ENCODE data around the gene CARMIL1. TPM values are rescaled to one million over a fixed set of nuclear protein-coding genes. Genes with fewer than 3 reads are reported as not detected.

Gene CARMIL1
- total RNA-seq, 2 donors from 2014 or later = 3.8 to 7.6 TPM

- Mint-ChIP-seq H3K9me3 (no peaks in the 10 kb centered on the region), H3K4me3 (no peak overlapping the region), H3K36me3 (ENCODE audit: low read depth) (no peaks in the 10 kb centered on the region), H3K4me1 (no peaks in the 10 kb centered on the region), H3K27me3 (no peaks in the 10 kb centered on the region), H3K27ac (no peak overlapping the region)
- no peak for ATAC-seq (replicated peaks)
These were observed 340.0 kb downstream of the CARMIL1 start for GRCh38 chr6:25619217-25619616.

- Mint-ChIP-seq H3K4me3 (no peak overlapping the region), H3K4me1 (no peaks in the 10 kb centered on the region), H3K27me3 (peaks cover 2% of the 10 kb centered on the region), H3K36me3 (ENCODE audit: low read depth) (no peaks in the 10 kb centered on the region), H3K27ac (no peak overlapping the region), H3K9me3 (no peaks in the 10 kb centered on the region)
- no peak for ATAC-seq (replicated peaks)
These were observed 341.2 kb downstream of the CARMIL1 start for GRCh38 chr6:25620391-25620790.

DNA sequence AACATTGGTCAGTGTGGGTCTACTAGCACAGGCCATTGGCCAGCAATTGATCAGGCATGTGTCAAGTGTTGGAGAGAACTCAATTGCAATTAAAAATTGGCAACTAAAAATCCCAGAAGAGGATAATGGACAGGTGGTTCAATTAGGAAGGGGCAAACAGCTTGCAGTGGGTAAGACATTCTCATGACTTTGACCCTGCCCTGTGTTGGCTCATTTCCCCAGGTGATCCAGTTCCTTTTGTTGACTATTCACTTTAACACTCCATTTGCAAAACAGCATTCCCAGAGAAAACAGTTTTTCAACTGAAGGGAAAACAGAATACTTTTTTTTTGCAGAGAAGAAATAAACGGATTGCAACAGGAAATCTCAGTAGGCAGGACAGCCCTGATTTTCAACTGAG is 343.9 kb downstream of the CARMIL1 start:
- H3K27ac Mint-ChIP-seq = no peak overlapping the region
- no peaks in the 10 kb centered on the region for H3K4me1 Mint-ChIP-seq
- H3K9me3 Mint-ChIP-seq = no peaks in the 10 kb centered on the region
- peaks cover 6% of the 10 kb centered on the region for H3K27me3 Mint-ChIP-seq
- no peak overlapping the region for H3K4me3 Mint-ChIP-seq
- H3K36me3 Mint-ChIP-seq (ENCODE audit: low read depth) = no peaks in the 10 kb centered on the region
- ATAC-seq (replicated peaks) = no peak

GRCh38 chr6:25623879-25624278 is 344.7 kb downstream of the CARMIL1 start:
- H3K4me3 Mint-ChIP-seq = no peak overlapping the region
- no peak for ATAC-seq (replicated peaks)
- no peaks in the 10 kb centered on the region for H3K4me1 Mint-ChIP-seq
- no peak overlapping the region for H3K27ac Mint-ChIP-seq
- peaks cover 6% of the 10 kb centered on the region for H3K27me3 Mint-ChIP-seq
- H3K36me3 Mint-ChIP-seq (ENCODE audit: low read depth) = no peaks in the 10 kb centered on the region
- no peaks in the 10 kb centered on the region for H3K9me3 Mint-ChIP-seq

DNA sequence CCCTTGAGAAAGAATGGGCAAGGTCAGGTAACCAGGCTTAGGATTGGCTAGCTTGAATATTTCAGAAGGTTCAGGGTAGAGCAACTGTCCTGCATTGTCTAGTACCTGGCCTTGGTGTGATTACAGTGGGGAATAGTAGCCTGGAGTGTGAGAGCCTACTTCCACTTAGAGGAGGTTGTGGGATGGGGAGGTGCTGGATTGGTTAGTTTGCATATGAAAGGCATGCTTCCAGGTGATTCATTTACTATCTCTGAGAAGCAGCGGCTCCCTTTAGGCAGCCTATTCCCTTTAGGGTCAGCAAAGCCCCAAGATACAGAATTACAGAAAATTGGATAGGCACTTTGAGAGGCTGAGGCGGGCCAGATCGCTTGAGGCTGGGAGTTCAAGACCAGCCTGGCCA is 347.8 kb downstream of the CARMIL1 start:
- H3K27me3 Mint-ChIP-seq = peaks cover 10% of the 10 kb centered on the region
- H3K4me3 Mint-ChIP-seq = no peak overlapping the region
- no peak overlapping the region for H3K27ac Mint-ChIP-seq
- H3K36me3 Mint-ChIP-seq (ENCODE audit: low read depth) = no peaks in the 10 kb centered on the region
- no peaks in the 10 kb centered on the region for H3K4me1 Mint-ChIP-seq
- no peaks in the 10 kb centered on the region for H3K9me3 Mint-ChIP-seq
- no peak for ATAC-seq (replicated peaks)

- Mint-ChIP-seq H3K27ac (no peak overlapping the region), H3K9me3 (no peaks in the 10 kb centered on the region), H3K36me3 (ENCODE audit: low read depth) (no peaks in the 10 kb centered on the region), H3K4me1 (no peaks in the 10 kb centered on the region), H3K27me3 (peaks cover 10% of the 10 kb centered on the region), H3K4me3 (no peak overlapping the region)
- no peak for ATAC-seq (replicated peaks)
These were observed 349.5 kb downstream of the CARMIL1 start for GRCh38 chr6:25628471-25629197.

- ATAC-seq (replicated peaks) = no peak
- no peaks in the 10 kb centered on the region for H3K9me3 Mint-ChIP-seq
- H3K4me1 Mint-ChIP-seq = no peaks in the 10 kb centered on the region
These were observed 350.0 kb downstream of the CARMIL1 start for GRCh38 chr6:25629198-25629576.

DNA sequence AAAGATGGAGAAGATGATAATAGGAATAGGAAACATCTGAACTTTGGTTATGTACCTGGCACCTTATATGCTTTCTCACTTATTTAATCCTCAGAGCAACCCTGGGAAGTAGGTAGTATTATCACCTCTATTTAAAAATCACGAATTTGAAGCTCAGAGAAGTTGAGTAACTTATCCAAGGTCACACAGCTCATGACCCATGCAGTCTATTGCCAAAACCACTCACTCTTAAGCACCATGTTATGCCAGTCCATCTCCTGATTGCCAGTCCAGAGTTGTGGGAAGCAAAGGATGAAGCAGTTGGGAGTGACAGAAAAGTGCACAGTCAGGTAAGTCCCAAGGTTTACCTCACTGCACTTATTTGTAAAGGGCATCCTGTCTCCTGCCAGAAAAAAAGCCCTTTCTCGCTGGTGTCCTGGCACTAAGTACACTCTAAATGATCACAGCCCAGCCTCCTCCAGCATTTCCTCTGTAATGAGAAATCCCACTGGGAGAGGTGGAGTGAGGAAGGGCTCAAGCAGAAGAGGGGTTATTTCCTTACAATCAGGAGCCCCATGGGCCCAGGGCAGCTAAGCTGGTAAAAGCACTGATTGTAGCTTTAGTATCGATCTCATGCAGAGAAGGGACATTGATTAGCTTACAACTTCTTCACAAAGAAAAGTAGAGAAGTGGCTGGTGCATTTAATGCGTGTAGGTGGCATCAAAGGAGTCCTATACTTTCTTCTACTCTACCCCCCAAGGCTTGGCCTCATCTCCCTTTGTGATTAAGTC is 351.5 kb downstream of the CARMIL1 start:
- H3K36me3 Mint-ChIP-seq (ENCODE audit: low read depth) = no peaks in the 10 kb centered on the region
- H3K27me3 Mint-ChIP-seq = peaks cover 12% of the 10 kb centered on the region
- ATAC-seq (replicated peaks) = no peak

More at GRCh38 chr6:25629198-25629576, 350.0 kb downstream of the CARMIL1 start:
- H3K36me3 Mint-ChIP-seq (ENCODE audit: low read depth) = no peaks in the 10 kb centered on the region
- peaks cover 10% of the 10 kb centered on the region for H3K27me3 Mint-ChIP-seq
- H3K4me3 Mint-ChIP-seq = no peak overlapping the region
- no peak overlapping the region for H3K27ac Mint-ChIP-seq

GRCh38 chr6:25635886-25636317 is 356.7 kb downstream of the CARMIL1 start:
- Mint-ChIP-seq H3K4me3 (no peak overlapping the region), H3K36me3 (ENCODE audit: low read depth) (no peaks in the 10 kb centered on the region), H3K27ac (no peak overlapping the region), H3K9me3 (no peaks in the 10 kb centered on the region), H3K4me1 (no peaks in the 10 kb centered on the region), H3K27me3 (peaks cover 21% of the 10 kb centered on the region)
- ATAC-seq (replicated peaks) = no peak

More for the DNA sequence above, 351.5 kb downstream of the CARMIL1 start:
- Mint-ChIP-seq H3K9me3 (no peaks in the 10 kb centered on the region), H3K4me3 (no peak overlapping the region), H3K27ac (no peak overlapping the region), H3K4me1 (no peaks in the 10 kb centered on the region)

DNA sequence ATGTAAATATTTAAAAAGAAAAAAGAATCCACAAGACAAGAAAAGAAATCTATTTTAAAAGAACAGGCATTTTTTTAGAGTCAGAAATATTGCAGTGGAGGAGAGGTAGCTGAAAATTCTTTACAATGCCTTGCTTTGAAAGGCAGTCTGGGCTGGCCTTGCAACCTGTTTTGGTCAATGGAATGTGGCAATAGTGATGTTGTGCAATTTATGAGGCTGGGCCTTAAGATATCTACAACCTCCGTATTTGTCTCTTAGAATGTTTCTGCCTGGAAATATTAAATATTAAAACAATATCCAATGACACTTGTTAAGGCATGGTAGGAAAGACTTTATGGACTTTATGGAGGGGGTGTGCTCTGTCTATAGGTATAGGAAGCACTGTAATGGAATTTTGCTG is 358.0 kb downstream of the CARMIL1 start:
- Mint-ChIP-seq H3K27ac (no peak overlapping the region), H3K36me3 (ENCODE audit: low read depth) (no peaks in the 10 kb centered on the region), H3K4me1 (no peaks in the 10 kb centered on the region), H3K4me3 (no peak overlapping the region), H3K27me3 (peaks cover 29% of the 10 kb centered on the region), H3K9me3 (no peaks in the 10 kb centered on the region)
- ATAC-seq (replicated peaks) = no peak

GRCh38 chr6:25637960-25638434 is 358.8 kb downstream of the CARMIL1 start:
- no peak for ATAC-seq (replicated peaks)
- Mint-ChIP-seq H3K36me3 (ENCODE audit: low read depth) (no peaks in the 10 kb centered on the region), H3K4me3 (no peak overlapping the region), H3K9me3 (no peaks in the 10 kb centered on the region), H3K27ac (no peak overlapping the region), H3K27me3 (peaks cover 34% of the 10 kb centered on the region), H3K4me1 (no peaks in the 10 kb centered on the region)

GRCh38 chr6:25639653-25640052 is 360.5 kb downstream of the CARMIL1 start:
- Mint-ChIP-seq H3K4me1 (no peaks in the 10 kb centered on the region), H3K27ac (no peak overlapping the region), H3K4me3 (no peak overlapping the region), H3K36me3 (ENCODE audit: low read depth) (no peaks in the 10 kb centered on the region), H3K27me3 (peaks cover 45% of the 10 kb centered on the region), H3K9me3 (no peaks in the 10 kb centered on the region)
- ATAC-seq (replicated peaks) = no peak

DNA sequence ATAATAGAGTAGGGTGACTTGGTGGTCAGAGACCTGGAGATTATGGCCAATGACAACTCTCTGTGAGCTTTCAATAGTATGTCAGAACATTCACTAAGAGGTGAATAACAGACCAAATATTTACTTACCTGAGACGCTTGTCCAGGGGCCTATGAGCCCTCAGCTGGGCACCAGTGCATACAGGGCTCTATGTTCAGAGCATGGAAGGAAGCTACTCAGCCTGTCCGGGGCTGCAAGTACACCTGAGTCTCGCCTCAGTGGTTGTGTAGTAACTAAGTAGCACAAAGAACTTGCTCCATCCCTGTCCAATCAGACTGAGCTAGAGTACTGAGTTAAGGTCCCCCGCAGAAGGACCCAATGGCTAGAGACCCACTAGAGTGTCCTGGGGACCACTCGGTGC is 361.3 kb downstream of the CARMIL1 start:
- no peaks in the 10 kb centered on the region for H3K9me3 Mint-ChIP-seq
- no peaks in the 10 kb centered on the region for H3K4me1 Mint-ChIP-seq
- no peak for ATAC-seq (replicated peaks)
- no peaks in the 10 kb centered on the region for H3K36me3 Mint-ChIP-seq (ENCODE audit: low read depth)
- peaks cover 46% of the 10 kb centered on the region for H3K27me3 Mint-ChIP-seq
- H3K4me3 Mint-ChIP-seq = no peak overlapping the region
- H3K27ac Mint-ChIP-seq = no peak overlapping the region

DNA sequence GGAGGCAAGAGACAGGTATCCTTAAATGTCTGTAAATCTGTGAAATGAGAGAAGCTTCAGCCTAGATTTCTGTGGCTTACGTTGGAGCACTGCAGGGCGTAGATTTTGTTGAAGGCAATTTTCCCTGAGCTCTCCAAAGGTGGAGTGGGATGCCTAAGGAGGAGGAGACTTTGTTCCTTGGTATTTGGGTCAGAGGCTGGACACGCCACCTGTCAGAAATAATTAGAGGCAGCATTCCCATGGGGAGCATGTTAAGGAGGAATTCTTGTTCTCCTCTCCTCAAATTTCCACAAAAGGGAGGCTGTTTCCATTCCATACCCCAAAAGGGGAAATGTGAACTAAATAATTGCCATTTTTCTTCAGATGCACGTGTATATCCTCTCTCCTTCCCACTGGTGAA is 361.7 kb downstream of the CARMIL1 start:
- Mint-ChIP-seq H3K4me3 (no peak overlapping the region), H3K4me1 (no peaks in the 10 kb centered on the region), H3K27me3 (peaks cover 49% of the 10 kb centered on the region), H3K36me3 (ENCODE audit: low read depth) (no peaks in the 10 kb centered on the region), H3K9me3 (no peaks in the 10 kb centered on the region), H3K27ac (no peak overlapping the region)
- ATAC-seq (replicated peaks) = no peak

DNA sequence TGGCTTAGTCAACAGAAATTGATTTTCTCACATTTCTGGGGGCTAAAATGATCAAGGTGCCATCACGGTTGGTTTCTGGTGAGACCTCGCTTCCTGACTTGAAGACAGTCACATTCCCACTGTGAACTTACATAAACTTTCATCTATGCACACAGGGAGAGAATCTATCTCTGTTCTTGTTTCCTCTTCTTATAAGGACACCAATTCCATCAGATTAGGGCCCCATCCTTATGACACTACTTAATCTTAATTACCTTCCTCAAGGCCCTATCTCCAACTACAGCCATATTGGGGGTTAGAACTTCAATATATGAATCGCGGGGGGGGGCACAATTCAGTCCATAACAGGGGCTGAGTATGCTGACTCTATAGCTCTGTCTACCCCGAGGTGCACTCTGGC is 362.2 kb downstream of the CARMIL1 start:
- Mint-ChIP-seq H3K36me3 (ENCODE audit: low read depth) (no peaks in the 10 kb centered on the region), H3K4me3 (no peak overlapping the region), H3K4me1 (no peaks in the 10 kb centered on the region), H3K27me3 (peaks cover 51% of the 10 kb centered on the region), H3K9me3 (no peaks in the 10 kb centered on the region), H3K27ac (no peak overlapping the region)
- no peak for ATAC-seq (replicated peaks)

Data from activated T-helper 17 cell treated with anti-CD3 and anti-CD28 coated beads, Interleukin-2, amount 50 U/mL, for 72 hours (primary cell).